ENCODE measurements around the gene SPP2.
A peak's percentile ranks its signal among the peaks of the same experiment; 100 is the strongest.

The SPP2 gene

DNA sequence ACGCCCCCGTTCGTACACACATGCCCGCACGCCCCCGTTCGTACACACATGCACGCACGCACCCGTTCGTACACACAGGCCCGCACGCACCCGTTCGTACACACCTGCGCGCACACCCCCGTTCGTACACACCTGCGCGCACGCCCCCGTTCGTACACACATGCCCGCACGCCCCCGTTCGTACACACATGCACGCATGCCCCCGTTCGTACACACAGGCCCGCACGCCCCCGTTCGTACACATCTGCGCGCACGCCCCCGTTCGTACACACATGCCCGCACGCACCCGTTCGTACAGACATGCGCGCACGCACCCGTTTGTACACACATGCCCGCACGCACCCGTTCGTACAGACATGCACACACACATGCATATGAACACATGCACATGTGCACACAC is 45.7 kb downstream of the SPP2 start:
- DNase-seq = no peak

DNA sequence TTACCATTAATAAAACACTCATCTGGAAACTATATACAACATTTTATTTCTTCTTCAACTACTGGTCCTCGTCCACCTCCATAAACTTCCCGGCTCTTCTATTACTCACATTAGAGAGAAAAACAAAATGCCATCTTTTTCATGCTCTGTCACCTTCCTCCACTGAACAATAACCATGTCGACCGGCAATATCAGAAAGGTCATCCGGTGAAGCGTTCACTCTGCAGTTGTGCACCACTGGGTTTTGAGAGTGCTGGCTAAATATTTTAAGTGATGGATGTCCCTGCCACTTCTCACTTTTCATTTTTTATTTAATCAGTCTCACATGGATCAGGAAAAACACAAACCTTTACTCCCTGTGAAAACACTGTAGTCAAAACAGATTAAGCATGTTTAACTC is 48.2 kb downstream of the SPP2 start:
- DNase-seq = no peak

DNA sequence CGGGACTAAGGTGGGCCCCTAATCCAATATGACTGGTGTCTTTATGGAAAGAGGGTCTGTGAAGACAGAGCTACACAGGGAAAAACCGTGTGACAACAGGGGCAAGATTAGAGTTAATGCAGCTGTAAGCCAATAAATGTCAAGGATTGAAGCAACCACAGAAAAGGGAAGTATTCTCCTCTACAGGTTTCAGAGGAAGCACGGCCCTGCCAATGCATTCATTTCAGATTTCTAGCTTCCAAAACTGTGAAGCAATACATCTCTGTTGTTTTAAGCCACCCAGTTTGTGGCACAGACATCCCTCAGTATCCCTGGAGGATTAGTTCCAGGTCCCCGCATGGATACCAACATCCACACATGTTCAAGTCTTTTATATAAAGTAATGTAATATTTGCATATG is 48.8 kb downstream of the SPP2 start:
- DNase-seq = no peak

- peak; percentile 42 for DNase-seq
These were observed 50.2 kb downstream of the SPP2 start for GRCh38 chr2:234100686-234101085.

- peak; percentile 30 for DNase-seq
These were observed 51.6 kb downstream of the SPP2 start for GRCh38 chr2:234102112-234102511.

- DNase-seq = no peak
These were observed 57.4 kb downstream of the SPP2 start for GRCh38 chr2:234107861-234108260.

GRCh38 chr2:234109321-234109720 is 58.8 kb downstream of the SPP2 start:
- DNase-seq = no peak

DNA sequence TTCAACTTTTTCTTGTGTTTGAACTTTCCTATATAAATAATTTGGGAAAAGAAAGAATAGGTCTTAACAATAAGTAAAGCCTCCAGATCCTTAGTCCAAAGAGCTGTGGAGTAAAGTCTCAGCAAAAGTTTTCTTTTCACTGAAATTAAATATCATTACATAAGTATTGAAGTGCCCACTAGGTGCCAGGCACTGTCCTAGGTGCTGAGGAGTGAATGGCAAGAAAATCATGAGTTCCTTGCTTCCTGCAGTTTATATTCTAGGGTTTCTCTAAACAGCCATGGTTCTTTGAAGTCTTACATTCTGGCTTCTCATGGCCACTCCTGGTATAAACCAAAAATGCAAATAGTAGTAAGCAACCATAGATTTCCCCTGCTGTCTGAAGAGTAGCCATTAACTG is 59.7 kb downstream of the SPP2 start:
- DNase-seq = no peak

- DNase-seq = no peak
These were observed 61.0 kb downstream of the SPP2 start for GRCh38 chr2:234111523-234111922.

GRCh38 chr2:234116010-234116409 is 65.5 kb downstream of the SPP2 start:
- DNase-seq = no peak

- DNase-seq = no peak
These were observed 71.5 kb downstream of the SPP2 start for GRCh38 chr2:234121999-234122398.

- no peak for DNase-seq
These were observed 75.1 kb downstream of the SPP2 start for GRCh38 chr2:234125451-234126145.

DNA sequence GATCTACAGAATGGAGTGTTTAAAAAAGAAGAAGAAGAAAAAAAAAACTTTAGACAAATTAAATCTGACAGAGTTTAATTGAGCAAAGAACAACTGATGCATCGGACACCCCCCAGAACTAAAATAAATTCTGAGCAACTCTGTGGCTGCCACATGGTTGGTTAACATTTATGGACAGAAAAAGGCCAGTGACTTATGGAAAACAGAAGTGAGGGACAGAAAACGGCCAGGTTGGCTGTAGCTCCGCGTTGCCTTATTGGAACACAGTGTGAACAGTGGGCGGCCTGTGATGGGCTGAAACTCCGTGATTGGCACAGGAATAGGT is 75.6 kb downstream of the SPP2 start:
- no peak for DNase-seq

Measured in CD4-positive, alpha-beta T cell treated with Interleukin-4 for 4 hours (primary cell).